ENCODE measurements around the gene SRRM2.

The SRRM2 gene

GRCh38 chr16:2752035-2752849 is at the start of gene SRRM2:
Gene SRRM2, plus strand, starts transcription at chr16:2752638. Its CDS starts 3,727 bp downstream, at chr16:2756365.
- DNase-seq (ENCODE audit: low spot score) = peak; percentile 93

- no peak for DNase-seq (ENCODE audit: low spot score)
Observed at GRCh38 chr16:2702871-2703745, 49.3 kb upstream of the SRRM2 start.

- no peak for DNase-seq (ENCODE audit: low spot score)
Observed at GRCh38 chr16:2704166-2704982, 48.1 kb upstream of the SRRM2 start.

GRCh38 chr16:2704983-2705275 is 47.5 kb upstream of the SRRM2 start:
- no peak for DNase-seq (ENCODE audit: low spot score)

- no peak for DNase-seq (ENCODE audit: low spot score)
Observed at GRCh38 chr16:2705351-2705750, 47.1 kb upstream of the SRRM2 start.

- no peak for DNase-seq (ENCODE audit: low spot score)
Observed at GRCh38 chr16:2706085-2706484, 46.4 kb upstream of the SRRM2 start.

GRCh38 chr16:2706611-2707311 is 45.7 kb upstream of the SRRM2 start:
- DNase-seq (ENCODE audit: low spot score) = no peak

- no peak for DNase-seq (ENCODE audit: low spot score)
Observed at GRCh38 chr16:2707368-2708289, 44.8 kb upstream of the SRRM2 start.

- DNase-seq (ENCODE audit: low spot score) = no peak
Observed at GRCh38 chr16:2708290-2708639, 44.2 kb upstream of the SRRM2 start.

- no peak for DNase-seq (ENCODE audit: low spot score)
Observed at GRCh38 chr16:2708955-2709587, 43.4 kb upstream of the SRRM2 start.

- DNase-seq (ENCODE audit: low spot score) = no peak
Observed at GRCh38 chr16:2709588-2709984, 42.9 kb upstream of the SRRM2 start.

- no peak for DNase-seq (ENCODE audit: low spot score)
Observed at GRCh38 chr16:2710021-2710710, 42.3 kb upstream of the SRRM2 start.

- no peak for DNase-seq (ENCODE audit: low spot score)
Observed at GRCh38 chr16:2710711-2711231, 41.7 kb upstream of the SRRM2 start.

- DNase-seq (ENCODE audit: low spot score) = no peak
Observed at GRCh38 chr16:2711370-2712062, 40.9 kb upstream of the SRRM2 start.

- DNase-seq (ENCODE audit: low spot score) = no peak
Observed at GRCh38 chr16:2712063-2712441, 40.4 kb upstream of the SRRM2 start.

- DNase-seq (ENCODE audit: low spot score) = no peak
Observed at GRCh38 chr16:2712546-2712945, 39.9 kb upstream of the SRRM2 start.

GRCh38 chr16:2713523-2713922 is 38.9 kb upstream of the SRRM2 start:
- DNase-seq (ENCODE audit: low spot score) = no peak

GRCh38 chr16:2713985-2714774 is 38.3 kb upstream of the SRRM2 start:
- DNase-seq (ENCODE audit: low spot score) = no peak

Measured in HuH-7 (cell line).